Measurements from ENCODE around the gene BRMS1L.

DNA sequence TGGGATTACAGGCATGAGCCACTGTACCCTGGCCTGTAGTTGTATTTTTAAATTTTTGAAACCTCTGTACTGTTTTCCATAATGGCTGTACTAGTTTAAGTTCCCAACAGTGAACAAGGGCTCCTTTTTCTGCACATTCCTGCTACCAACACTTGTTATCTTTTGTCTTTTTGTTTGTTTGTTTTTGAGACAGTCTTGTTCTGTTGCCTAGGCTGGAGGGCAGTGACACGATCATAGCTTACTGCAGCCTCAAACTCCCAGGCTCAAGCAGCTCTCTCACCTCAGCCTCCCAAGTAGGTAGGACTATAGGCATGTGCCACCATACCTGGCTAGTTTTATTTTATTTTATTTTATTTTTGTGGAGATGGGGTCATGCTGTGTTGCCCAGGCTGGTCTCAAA, 23.0 kb downstream of the BRMS1L start:
- TF ChIP-seq, protein P1, sequence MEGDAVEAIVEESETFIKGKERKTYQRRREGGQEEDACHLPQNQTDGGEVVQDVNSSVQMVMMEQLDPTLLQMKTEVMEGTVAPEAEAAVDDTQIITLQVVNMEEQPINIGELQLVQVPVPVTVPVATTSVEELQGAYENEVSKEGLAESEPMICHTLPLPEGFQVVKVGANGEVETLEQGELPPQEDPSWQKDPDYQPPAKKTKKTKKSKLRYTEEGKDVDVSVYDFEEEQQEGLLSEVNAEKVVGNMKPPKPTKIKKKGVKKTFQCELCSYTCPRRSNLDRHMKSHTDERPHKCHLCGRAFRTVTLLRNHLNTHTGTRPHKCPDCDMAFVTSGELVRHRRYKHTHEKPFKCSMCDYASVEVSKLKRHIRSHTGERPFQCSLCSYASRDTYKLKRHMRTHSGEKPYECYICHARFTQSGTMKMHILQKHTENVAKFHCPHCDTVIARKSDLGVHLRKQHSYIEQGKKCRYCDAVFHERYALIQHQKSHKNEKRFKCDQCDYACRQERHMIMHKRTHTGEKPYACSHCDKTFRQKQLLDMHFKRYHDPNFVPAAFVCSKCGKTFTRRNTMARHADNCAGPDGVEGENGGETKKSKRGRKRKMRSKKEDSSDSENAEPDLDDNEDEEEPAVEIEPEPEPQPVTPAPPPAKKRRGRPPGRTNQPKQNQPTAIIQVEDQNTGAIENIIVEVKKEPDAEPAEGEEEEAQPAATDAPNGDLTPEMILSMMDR (IDR thresholded peaks at IDR 0.05; ENCODE audit: borderline replicate concordance, extremely low read depth, low read length, poor library complexity, severe bottlenecking) = no peak
- no peak for TF ChIP-seq EZH2 (IDR thresholded peaks at IDR 0.05; ENCODE audit: borderline replicate concordance, low read depth, low read length, severe bottlenecking)
